C4-2B (cell line): ENCODE data around the gene ANKLE1.
A peak's percentile ranks its signal among the peaks of the same experiment; 100 is the strongest.

Experiments
- H3K27ac ChIP-seq: fragments of 450-650 bp; 2 replicates; pipeline ENCODE4 v1.5.1; 2017
- ZFX ChIP-seq: fragments of 450-650 bp; IDR thresholded peaks from 2 replicates; pipeline ENCODE4 v1.6.1; 2017
- TF ChIP-seq, protein P1 (sequence below): fragments of 450-650 bp; conservative IDR thresholded peaks from 2 replicates; pipeline ENCODE4 v1.5.1; 2017; ENCODE audit warnings: mild to moderate bottlenecking

Gene ANKLE1

DNA sequence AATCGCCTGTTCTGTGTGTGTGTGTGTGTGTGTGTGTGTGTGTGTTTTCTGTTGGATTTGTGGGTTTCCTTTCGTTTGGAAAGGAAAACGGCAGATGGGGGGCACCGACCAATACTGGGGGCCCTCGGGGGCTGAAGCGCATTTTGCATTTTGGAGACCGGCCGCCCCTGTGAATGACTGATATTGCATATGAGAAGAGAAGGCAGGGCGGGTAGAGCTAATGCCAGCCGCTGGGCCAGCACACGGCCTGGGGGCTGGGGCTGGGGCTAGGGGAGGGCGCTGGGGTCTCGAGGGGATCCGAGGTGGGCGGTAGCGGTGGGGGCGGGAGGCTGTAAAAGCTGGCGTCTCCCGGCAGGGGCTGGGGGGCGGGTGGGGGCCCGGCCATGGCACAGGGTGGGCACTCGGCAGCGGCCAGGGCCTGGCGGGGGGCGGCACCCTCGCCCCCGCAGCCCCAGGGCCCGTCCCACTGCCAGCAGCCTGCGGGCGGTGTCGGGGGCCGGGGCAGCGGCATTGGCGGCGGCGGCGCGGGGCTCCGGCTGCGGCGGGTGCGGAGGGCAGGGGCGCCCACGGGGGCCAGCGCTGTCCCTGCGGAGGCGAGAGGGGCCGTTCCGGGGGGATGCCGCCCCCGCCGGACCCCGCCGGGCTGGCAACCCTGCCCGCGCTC, 41.7 kb downstream of the ANKLE1 start:
- no peak for TF ChIP-seq ZFX
- TF ChIP-seq, protein P1, sequence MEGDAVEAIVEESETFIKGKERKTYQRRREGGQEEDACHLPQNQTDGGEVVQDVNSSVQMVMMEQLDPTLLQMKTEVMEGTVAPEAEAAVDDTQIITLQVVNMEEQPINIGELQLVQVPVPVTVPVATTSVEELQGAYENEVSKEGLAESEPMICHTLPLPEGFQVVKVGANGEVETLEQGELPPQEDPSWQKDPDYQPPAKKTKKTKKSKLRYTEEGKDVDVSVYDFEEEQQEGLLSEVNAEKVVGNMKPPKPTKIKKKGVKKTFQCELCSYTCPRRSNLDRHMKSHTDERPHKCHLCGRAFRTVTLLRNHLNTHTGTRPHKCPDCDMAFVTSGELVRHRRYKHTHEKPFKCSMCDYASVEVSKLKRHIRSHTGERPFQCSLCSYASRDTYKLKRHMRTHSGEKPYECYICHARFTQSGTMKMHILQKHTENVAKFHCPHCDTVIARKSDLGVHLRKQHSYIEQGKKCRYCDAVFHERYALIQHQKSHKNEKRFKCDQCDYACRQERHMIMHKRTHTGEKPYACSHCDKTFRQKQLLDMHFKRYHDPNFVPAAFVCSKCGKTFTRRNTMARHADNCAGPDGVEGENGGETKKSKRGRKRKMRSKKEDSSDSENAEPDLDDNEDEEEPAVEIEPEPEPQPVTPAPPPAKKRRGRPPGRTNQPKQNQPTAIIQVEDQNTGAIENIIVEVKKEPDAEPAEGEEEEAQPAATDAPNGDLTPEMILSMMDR = no peak
- H3K27ac ChIP-seq = no peak overlapping the region

DNA sequence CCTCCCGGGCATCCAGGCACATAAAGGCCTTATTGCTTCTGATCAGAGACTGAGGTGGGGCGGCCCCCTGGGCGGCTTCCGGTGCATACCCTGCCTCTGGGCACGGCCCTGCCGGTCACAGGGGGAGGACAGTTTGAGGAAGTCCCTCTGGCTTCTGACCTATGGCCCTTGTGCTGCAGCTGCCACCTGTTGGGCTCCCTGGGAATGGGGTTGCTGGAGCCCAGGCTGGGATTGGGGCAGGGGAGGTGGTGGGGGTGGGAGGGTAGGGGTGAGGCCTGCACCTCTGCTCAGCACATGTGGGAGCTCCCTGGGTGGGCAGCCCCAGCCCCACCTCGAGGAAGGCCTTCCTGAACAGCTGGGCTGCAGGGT, 42.2 kb downstream of the ANKLE1 start:
- no peak for TF ChIP-seq ZFX
- TF ChIP-seq, protein P1 = no peak
- no peak overlapping the region for H3K27ac ChIP-seq

DNA sequence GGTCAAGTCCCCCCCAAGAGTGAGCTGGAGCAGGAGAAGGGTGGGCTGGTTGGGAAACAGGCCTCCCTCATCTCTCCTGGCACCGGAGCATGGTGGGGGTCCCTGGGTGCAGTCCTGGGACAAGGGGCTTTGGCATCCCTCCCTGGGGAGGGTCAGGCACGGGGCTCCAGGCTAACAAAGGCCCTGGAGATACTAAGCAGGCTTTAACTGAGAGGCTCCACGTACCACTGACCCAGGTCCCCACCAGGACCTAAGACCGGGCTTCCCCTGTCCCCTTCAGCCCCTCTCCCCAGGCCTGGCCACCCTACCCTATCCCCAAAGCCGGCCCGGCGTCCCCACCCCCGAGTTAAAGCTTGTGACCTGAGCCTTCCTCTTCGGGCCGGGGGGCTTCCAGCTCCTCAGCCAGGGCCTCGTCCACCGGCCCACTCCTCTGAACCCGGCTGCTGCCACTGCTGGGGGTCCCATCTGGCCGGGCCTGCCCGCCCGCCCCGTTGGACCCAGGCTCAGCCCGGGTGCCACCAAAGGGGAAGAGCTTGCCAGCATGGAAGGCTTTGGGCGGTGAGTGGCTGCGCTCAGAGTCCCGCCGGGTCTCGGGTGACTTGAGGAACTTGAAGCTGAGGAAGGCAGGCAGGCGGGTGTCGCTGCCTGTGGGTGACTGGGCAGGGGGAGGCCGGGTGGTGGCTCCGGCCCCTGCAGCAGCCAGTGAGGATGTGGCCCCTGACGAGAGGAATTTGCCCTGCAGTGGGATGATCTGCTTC, 42.8 kb downstream of the ANKLE1 start:
- TF ChIP-seq, protein P1 = no peak
- TF ChIP-seq ZFX = no peak
- no peak overlapping the region for H3K27ac ChIP-seq

DNA sequence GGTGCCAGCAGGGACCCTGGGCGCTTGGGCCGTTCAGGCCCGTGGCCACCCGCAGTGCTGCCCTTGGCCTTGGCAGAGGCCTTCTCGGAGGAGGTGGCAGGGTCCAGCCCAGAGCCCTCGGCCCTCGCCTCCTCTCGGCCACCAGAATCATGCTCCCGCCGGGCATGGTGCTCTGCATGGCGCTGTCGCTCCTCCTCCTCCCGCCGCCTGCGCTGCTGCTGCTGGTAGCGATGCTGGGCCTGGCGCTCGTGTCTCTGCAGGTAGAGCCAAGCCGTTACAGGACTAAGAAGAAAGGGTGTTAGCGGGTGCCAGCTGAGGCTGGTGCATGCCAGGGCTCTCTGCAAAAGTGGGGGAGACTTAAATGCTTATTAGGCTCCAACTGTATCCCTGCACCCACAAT, 43.4 kb downstream of the ANKLE1 start:
- no peak overlapping the region for H3K27ac ChIP-seq
- TF ChIP-seq, protein P1 = no peak
- TF ChIP-seq ZFX = no peak

DNA sequence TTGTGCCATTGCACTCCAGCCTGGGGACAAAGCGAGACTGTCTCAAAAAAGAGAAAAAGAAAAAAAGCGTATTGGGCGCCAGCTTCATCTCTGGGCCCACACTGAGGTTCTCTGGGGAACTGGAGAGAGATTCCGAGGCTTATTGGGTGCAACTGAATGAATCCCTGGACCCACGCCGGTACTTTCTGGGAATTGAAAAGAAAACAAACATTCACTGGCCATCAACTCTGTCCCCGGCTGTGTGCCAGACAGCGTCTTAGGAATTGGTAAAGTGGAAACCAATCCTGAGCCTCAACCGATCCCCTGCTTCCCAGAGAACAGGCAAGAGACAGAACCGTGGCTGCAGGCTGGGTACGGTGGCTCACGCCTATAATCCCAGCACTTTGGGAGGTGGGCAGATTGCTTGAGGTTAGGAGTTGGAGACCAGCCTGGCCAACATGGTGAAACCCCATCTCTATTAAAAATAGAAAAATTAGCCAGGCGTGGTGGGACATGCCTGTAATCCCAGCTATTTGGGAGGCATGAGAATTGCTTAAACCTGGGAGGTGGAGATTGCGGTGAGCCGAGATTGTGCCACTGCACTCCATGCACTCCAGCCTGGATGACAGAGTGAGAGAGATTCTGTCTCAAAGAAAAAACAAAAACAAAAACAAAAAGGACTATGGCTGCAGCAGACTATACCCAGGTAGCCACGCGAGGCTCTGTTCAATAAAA, 44.3 kb downstream of the ANKLE1 start:
- TF ChIP-seq, protein P1 = no peak
- no peak for TF ChIP-seq ZFX

DNA sequence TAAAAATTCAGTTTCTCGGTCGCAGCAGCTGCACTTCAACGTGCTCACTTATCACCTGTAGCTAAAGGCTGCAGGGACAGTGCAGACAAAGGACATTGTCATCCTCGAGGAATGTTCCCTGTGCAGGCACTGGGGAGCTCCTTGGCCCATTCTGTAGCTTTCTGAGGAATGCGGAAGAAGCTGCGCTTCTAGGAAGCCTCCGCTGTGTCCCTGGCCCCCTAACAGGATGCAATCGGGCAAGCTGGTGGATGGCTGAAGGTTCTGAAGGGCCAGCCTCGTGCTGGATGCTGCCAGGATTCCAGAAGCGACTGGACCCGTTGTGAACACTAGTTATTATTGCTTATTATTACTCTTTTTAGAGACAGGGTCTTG, 44.9 kb downstream of the ANKLE1 start:
- peak overlapping the region; percentile 81 for H3K27ac ChIP-seq
- TF ChIP-seq, protein P1 = no peak
- TF ChIP-seq ZFX = no peak

More for the DNA sequence above, 44.3 kb downstream of the ANKLE1 start:
- no peak overlapping the region for H3K27ac ChIP-seq

DNA sequence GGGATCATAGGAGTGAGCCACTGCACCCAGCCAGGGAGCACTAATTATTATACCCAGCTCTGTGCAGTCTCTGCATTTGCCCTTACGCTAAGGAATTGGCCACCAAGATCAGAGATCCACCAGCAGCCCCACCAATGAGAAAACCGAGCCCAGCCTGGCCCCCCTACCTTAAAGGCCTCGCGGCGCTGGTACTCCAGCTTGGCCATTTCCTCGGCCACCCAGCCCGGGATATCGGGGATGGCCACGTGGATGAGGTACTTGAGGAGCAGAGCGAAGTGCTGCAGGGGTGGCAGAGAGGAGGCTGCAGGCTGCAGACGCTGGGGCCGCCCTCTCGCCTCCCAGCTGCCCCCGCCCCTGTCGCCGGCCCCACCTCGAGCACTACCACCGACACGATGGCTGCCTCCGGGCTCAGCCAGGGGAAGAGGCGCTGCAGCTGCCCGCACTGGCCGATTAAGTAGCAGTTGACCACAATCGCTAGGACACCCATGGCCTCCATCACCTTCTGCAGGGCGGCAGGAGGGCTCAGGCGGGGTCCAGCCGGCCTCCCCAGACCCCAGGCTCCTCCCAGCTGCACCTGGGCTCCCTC, 45.5 kb downstream of the ANKLE1 start:
- TF ChIP-seq ZFX = no peak
- TF ChIP-seq, protein P1 = no peak

More for the DNA sequence above, 45.5 kb downstream of the ANKLE1 start:
- peak overlapping the region; percentile 81 for H3K27ac ChIP-seq
